ENCODE measurements around the gene CTR9. TPM values are rescaled to one million over a fixed set of nuclear protein-coding genes. Genes with fewer than 3 reads are reported as not detected.

Gene CTR9
- total and polyA plus RNA-seq, 9 of the 15 experiments (the other 6 are each of a cell fraction or from before 2014, with no cell fraction given) = 25.4 to 79.3 (median 47.3) TPM

DNA sequence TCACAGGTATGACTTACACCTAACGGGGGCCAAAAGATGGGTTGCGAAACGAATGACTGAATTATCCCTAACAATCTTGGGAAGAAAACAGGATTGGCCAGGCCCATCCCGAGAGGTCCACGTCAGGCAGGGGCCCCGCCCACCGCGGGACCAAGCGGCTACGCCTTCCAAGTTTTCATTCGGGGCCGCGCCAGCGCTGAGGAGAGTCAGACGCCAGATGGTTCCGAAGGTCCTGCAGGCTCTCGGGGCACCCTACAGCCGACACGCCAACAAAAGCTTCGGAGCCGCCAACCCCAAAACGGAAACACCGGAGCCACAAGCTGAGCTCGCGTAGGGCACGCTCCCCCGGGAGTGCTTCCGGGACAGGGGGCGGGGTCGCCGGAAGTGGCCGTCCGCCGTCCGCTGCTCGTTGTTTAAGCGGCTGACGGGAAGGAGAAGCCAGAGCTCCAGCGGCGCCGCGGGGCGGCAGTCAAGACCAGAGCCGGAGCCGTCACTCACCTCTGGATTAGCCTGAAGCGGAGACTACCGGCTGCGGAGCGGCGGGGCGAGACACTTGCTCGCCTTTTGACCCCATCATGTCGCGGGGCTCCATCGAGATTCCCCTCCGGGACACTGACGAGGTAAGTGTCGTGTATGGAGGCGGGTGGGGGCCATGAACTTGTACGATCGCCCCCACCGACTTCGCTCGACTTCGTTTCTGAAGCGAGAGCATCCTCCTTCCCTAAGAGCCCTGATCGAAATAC lies at the start of gene CTR9 (continued):
- TF ChIP-seq RBM14 (IDR thresholded peaks at IDR 0.05; ENCODE audit: borderline replicate concordance, insufficient read depth, low read depth, low read length) (no peak), TAL1 (IDR thresholded peaks at IDR 0.05) (no peak), ZC3H8 (IDR thresholded peaks at IDR 0.05) (no peak), TEAD1 (CRISPR knock-in tag; IDR thresholded peaks at IDR 0.05) (peak in 1 of 2 experiments; percentile 61; a peak in 1 of 4 replicates), ZBTB17 (CRISPR knock-in tag; IDR thresholded peaks at IDR 0.05) (0 out of 2 replicates have a peak, but pooled peaks have one; percentile 42), KHSRP (IDR thresholded peaks at IDR 0.05) (no peak), FOS (IDR thresholded peaks at IDR 0.05; ENCODE audit: extremely low read depth, insufficient read length) (no peak), MYNN (IDR thresholded peaks at IDR 0.05) (no peak), MYNN (CRISPR knock-in tag; IDR thresholded peaks at IDR 0.05) (no peak), COPS2 (conservative IDR thresholded peaks at IDR 0.05) (no peak), NELFE (IDR thresholded peaks at IDR 0.05; ENCODE audit: insufficient read depth, insufficient read length) (no peak), KDM4B (IDR thresholded peaks at IDR 0.05; ENCODE audit: borderline replicate concordance in 2 of 2, low read depth in 1 of 2) (peak in 1 of 2 experiments; percentile 96; a peak in 2 of 4 replicates), MXI1 (IDR thresholded peaks at IDR 0.05; ENCODE audit: low read depth, low read length) (peak; percentile 70; the same call in 1 of the 2 replicates), ARHGAP35 (IDR thresholded peaks at IDR 0.05; ENCODE audit: partially characterized antibody) (no peak), ETV6 (IDR thresholded peaks at IDR 0.05; ENCODE audit: borderline replicate concordance in 1 of 2, low read depth in 2 of 2, low read length in 1 of 2) (0 out of 4 replicates have a peak, but pooled peaks of 1 of the 2 experiments have one; percentile 25), ETV6 (CRISPR knock-in tag; IDR thresholded peaks at IDR 0.05; ENCODE audit: borderline replicate concordance) (peak; percentile 63; the same call in 1 of the 2 replicates)
- TF ChIP-seq, protein P1, sequence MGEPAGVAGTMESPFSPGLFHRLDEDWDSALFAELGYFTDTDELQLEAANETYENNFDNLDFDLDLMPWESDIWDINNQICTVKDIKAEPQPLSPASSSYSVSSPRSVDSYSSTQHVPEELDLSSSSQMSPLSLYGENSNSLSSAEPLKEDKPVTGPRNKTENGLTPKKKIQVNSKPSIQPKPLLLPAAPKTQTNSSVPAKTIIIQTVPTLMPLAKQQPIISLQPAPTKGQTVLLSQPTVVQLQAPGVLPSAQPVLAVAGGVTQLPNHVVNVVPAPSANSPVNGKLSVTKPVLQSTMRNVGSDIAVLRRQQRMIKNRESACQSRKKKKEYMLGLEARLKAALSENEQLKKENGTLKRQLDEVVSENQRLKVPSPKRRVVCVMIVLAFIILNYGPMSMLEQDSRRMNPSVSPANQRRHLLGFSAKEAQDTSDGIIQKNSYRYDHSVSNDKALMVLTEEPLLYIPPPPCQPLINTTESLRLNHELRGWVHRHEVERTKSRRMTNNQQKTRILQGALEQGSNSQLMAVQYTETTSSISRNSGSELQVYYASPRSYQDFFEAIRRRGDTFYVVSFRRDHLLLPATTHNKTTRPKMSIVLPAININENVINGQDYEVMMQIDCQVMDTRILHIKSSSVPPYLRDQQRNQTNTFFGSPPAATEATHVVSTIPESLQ (CRISPR knock-in tag; IDR thresholded peaks at IDR 0.05) = 0 out of 2 replicates have a peak, but pooled peaks have one; percentile 44
- TF ChIP-seq, protein P2, sequence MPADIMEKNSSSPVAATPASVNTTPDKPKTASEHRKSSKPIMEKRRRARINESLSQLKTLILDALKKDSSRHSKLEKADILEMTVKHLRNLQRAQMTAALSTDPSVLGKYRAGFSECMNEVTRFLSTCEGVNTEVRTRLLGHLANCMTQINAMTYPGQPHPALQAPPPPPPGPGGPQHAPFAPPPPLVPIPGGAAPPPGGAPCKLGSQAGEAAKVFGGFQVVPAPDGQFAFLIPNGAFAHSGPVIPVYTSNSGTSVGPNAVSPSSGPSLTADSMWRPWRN (IDR thresholded peaks at IDR 0.05; ENCODE audit: low read depth) = peak; percentile 64; the same call in 1 of the 2 replicates
- TF ChIP-seq, protein P3, sequence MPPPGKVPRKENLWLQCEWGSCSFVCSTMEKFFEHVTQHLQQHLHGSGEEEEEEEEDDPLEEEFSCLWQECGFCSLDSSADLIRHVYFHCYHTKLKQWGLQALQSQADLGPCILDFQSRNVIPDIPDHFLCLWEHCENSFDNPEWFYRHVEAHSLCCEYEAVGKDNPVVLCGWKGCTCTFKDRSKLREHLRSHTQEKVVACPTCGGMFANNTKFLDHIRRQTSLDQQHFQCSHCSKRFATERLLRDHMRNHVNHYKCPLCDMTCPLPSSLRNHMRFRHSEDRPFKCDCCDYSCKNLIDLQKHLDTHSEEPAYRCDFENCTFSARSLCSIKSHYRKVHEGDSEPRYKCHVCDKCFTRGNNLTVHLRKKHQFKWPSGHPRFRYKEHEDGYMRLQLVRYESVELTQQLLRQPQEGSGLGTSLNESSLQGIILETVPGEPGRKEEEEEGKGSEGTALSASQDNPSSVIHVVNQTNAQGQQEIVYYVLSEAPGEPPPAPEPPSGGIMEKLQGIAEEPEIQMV (tag; conservative IDR thresholded peaks at IDR 0.05; ENCODE audit: low read depth) = peak; percentile 98; the same call in 1 of the 2 replicates
- TF ChIP-seq, protein P4, sequence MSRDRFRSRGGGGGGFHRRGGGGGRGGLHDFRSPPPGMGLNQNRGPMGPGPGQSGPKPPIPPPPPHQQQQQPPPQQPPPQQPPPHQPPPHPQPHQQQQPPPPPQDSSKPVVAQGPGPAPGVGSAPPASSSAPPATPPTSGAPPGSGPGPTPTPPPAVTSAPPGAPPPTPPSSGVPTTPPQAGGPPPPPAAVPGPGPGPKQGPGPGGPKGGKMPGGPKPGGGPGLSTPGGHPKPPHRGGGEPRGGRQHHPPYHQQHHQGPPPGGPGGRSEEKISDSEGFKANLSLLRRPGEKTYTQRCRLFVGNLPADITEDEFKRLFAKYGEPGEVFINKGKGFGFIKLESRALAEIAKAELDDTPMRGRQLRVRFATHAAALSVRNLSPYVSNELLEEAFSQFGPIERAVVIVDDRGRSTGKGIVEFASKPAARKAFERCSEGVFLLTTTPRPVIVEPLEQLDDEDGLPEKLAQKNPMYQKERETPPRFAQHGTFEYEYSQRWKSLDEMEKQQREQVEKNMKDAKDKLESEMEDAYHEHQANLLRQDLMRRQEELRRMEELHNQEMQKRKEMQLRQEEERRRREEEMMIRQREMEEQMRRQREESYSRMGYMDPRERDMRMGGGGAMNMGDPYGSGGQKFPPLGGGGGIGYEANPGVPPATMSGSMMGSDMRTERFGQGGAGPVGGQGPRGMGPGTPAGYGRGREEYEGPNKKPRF (IDR thresholded peaks at IDR 0.05; ENCODE audit: low read depth, low read length) = no peak
